Tibial nerve (tissue), 4 donors: Measurements from ENCODE around the gene FDPS.

Source experiments
- CTCF ChIP-seq, 5 experiments: fragments of 200-600 bp in 3 of 5; fragments of 450-650 bp in 2 of 5; sonication (generic) in 3 of 5; IDR thresholded peaks; one replicate each; pipeline ENCODE4 v1.5.1; 2016 to 2019; ENCODE audit warnings: antibody characterized with exemption in 5 of 5, mild to moderate bottlenecking in 3 of 5, moderate library complexity in 2 of 5
- EP300 ChIP-seq, 2 donors: sonication (generic); formaldehyde crosslinking; IDR thresholded peaks; one replicate each; pipeline ENCODE4 v1.6.1; 2017; ENCODE audit warnings: antibody characterized with exemption in 2 of 2, mild to moderate bottlenecking in 1 of 2
- POLR2A ChIP-seq, 2 donors: fragments of 450-650 bp; IDR thresholded peaks; one replicate each; pipeline ENCODE4 v1.6.1; 2017; ENCODE audit warnings: antibody characterized with exemption in 2 of 2, mild to moderate bottlenecking in 2 of 2, moderate library complexity in 2 of 2

- TF ChIP-seq CTCF (IDR thresholded peaks at IDR 0.05) (no peak), POLR2A (IDR thresholded peaks at IDR 0.05) (no peak), EP300 (IDR thresholded peaks at IDR 0.05) (no peak)
These were observed 42.1 kb upstream of the FDPS start for GRCh38 chr1:155266553-155266952.
